Measurements from ENCODE around the gene DECR2.

The DECR2 gene

DNA sequence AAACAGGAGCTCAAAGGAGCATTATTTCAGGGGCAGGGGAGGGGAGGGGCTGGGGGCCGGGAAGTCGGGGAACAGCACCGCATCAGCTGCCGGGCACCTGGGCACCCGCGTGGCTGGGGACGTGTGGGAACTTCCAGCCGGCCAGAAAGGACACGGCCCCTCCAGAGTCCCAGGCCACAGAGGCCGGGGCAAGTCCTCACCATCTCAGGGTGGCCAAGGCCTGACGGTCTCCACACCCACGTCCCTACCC, 21.0 kb upstream of the DECR2 start:
- Histone ChIP-seq H3K79me2 (ENCODE audit: control insufficient read depth, low read length) (peaks cover 40% of the 10 kb centered on the region), H3K4me3 (ENCODE audit: low read length) (peak overlapping the region; percentile 91), H3F3A (ENCODE audit: control insufficient read depth, insufficient read depth) (peaks cover 22% of the 10 kb centered on the region), H3K27me3 (ENCODE audit: control insufficient read depth, low read length) (no peaks in the 10 kb centered on the region), H3K27ac (ENCODE audit: low read depth, low read length) (no peak overlapping the region), H3K4me2 (ENCODE audit: low read length) (peak overlapping the region; percentile 94), H3K9me2 (replicated peaks; ENCODE audit: control insufficient read depth, low read length) (no peaks in the 10 kb centered on the region), H3K4me1 (ENCODE audit: control insufficient read depth, low read length) (peaks cover 23% of the 10 kb centered on the region), H3K36me3 (ENCODE audit: control insufficient read depth, low read length) (peaks cover 17% of the 10 kb centered on the region), H4K20me1 (ENCODE audit: control insufficient read depth, insufficient read depth, low read depth, low read length) (peaks cover 5% of the 10 kb centered on the region; the same call in 1 of the 2 replicates), H3K9me3 (ENCODE audit: control insufficient read depth, insufficient read depth, low read length) (no peaks in the 10 kb centered on the region)
- TF ChIP-seq, protein P1, sequence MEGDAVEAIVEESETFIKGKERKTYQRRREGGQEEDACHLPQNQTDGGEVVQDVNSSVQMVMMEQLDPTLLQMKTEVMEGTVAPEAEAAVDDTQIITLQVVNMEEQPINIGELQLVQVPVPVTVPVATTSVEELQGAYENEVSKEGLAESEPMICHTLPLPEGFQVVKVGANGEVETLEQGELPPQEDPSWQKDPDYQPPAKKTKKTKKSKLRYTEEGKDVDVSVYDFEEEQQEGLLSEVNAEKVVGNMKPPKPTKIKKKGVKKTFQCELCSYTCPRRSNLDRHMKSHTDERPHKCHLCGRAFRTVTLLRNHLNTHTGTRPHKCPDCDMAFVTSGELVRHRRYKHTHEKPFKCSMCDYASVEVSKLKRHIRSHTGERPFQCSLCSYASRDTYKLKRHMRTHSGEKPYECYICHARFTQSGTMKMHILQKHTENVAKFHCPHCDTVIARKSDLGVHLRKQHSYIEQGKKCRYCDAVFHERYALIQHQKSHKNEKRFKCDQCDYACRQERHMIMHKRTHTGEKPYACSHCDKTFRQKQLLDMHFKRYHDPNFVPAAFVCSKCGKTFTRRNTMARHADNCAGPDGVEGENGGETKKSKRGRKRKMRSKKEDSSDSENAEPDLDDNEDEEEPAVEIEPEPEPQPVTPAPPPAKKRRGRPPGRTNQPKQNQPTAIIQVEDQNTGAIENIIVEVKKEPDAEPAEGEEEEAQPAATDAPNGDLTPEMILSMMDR (IDR thresholded peaks at IDR 0.05; ENCODE audit: low read depth, low read length, poor library complexity, severe bottlenecking), result no peak
- no peak for TF ChIP-seq EZH2phosphoT487 (IDR thresholded peaks at IDR 0.05; ENCODE audit: borderline replicate concordance, low read length)

DNA sequence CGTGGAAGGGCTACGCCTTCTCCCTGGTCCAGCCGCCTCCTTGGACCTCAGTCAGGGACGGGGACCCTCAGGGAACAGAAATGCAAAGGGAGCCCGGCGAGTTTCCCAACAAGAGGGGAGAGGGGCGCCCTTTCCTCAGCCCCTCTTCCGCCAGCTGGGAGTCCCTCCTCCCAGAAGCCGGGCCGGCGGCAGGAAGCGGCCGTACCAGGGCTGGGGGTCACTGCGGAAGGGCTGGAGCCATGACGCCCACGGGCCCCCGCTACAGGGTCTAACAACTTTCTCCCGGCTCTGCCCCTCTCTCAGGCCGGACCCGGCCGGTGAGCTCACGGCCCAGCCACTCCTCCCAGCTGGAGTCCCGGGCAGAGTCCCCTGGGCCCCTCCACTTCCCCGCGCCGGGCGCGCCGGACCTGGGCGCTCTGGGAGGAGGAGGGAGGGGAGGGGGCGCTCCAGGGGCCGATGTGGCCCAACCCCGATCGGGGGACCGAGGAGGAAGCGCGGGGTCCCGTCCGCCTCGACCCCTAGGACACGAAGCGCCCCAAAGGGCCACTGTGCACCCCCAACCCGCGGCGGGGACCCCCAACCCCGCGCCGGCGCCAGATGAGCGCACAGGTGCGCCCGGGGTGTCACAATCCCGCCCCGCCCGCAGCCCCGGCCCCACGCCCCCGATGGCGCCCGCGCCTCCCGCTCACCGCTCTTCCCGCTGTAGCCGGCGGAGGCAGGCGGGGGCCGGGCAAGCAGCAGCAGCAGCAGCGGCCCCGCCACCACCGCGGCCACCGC, 20.5 kb upstream of the DECR2 start:
- H3K9me3 ChIP-seq (ENCODE audit: control insufficient read depth, insufficient read depth, low read length), result no peaks in the 10 kb centered on the region
- peaks cover 20% of the 10 kb centered on the region for H3K36me3 ChIP-seq (ENCODE audit: control insufficient read depth, low read length)
- peaks cover 27% of the 10 kb centered on the region for H3F3A ChIP-seq (ENCODE audit: control insufficient read depth, insufficient read depth)
- H4K20me1 ChIP-seq (ENCODE audit: control insufficient read depth, insufficient read depth, low read depth, low read length), result peaks cover 5% of the 10 kb centered on the region; the same call in 1 of the 2 replicates
- peaks cover 40% of the 10 kb centered on the region for H3K79me2 ChIP-seq (ENCODE audit: control insufficient read depth, low read length)
- H3K27me3 ChIP-seq (ENCODE audit: control insufficient read depth, low read length), result no peaks in the 10 kb centered on the region
- peak overlapping the region; percentile 94 for H3K4me2 ChIP-seq (ENCODE audit: low read length)
- peak overlapping the region; percentile 21; the same call in 1 of the 2 replicates for H3K27ac ChIP-seq (ENCODE audit: low read depth, low read length)
- peaks cover 25% of the 10 kb centered on the region for H3K4me1 ChIP-seq (ENCODE audit: control insufficient read depth, low read length)
- peak overlapping the region; percentile 91 for H3K4me3 ChIP-seq (ENCODE audit: low read length)
- no peak for TF ChIP-seq EZH2phosphoT487 (IDR thresholded peaks at IDR 0.05; ENCODE audit: borderline replicate concordance, low read length)
- TF ChIP-seq, protein P1 (IDR thresholded peaks at IDR 0.05; ENCODE audit: low read depth, low read length, poor library complexity, severe bottlenecking), result no peak
- no peaks in the 10 kb centered on the region for H3K9me2 ChIP-seq (replicated peaks; ENCODE audit: control insufficient read depth, low read length)

DNA sequence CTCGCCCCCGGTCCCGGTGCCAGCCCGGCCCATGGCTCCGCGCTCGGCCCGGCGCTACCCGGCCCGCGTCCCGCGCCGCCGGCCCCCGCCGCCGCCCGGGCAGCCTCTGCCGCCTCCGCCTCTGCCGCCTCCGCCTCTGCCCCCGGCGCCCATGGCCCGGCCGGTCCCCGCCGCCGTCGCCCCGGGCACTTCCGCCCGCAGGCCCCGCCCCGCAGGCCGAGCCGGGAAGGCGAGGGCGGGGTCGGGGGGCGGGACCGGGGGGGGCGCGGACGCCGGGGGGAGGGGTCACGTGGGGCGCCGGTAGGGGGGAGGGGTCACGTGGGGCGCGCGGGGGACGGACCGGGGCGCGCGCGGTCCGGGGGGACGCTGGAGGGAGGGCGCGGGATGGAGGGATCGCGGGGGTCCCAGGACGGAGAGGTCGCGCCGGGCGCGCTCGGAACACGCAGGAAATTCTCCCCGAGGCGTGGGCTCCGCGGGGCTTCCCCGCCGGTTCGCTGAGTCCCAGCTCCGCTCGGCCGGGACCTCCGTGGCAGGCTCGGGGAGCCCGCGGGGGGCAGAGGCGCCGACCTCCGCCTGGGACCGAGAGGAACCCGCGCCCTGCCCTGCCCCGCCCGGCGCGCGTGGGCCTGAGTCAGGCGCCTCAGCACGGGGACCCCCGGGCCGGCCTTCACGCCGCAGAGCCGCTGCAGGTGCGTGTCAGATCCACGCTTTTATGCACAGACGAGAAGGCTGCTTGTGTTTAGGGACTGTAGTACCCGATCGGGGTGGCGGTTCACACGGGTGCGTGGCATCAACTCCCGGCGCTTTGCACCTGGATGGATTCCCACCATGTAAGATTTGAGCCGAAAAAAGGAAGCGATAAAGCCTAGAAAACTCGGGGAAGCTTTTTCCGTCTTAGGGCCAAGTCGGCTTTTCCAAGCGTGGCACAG, 19.6 kb upstream of the DECR2 start, which contains the start of gene PGAP6:
Gene PGAP6, minus strand, starts transcription at position 190 of the 929 bp plus-strand sequence. Its CDS starts 157 bp downstream, at position 33.
- H3K27ac ChIP-seq (ENCODE audit: low read depth, low read length), result peak within 1 kb of the TSS; percentile 93

More for the DNA sequence above, 19.6 kb upstream of the DECR2 start, which contains the start of gene PGAP6:
- H3K79me2 ChIP-seq (ENCODE audit: control insufficient read depth, low read length), result peaks cover 40% of the 10 kb centered on the region
- H3K4me2 ChIP-seq (ENCODE audit: low read length), result peak within 1 kb of the TSS; percentile 94
- H3K4me3 ChIP-seq (ENCODE audit: low read length), result peak within 1 kb of the TSS; percentile 91
- peaks cover 5% of the 10 kb centered on the region; the same call in 1 of the 2 replicates for H4K20me1 ChIP-seq (ENCODE audit: control insufficient read depth, insufficient read depth, low read depth, low read length)
- peaks cover 31% of the 10 kb centered on the region for H3F3A ChIP-seq (ENCODE audit: control insufficient read depth, insufficient read depth)
- TF ChIP-seq, protein P1 (IDR thresholded peaks at IDR 0.05; ENCODE audit: low read depth, low read length, poor library complexity, severe bottlenecking), result no peak
- TF ChIP-seq EZH2phosphoT487 (IDR thresholded peaks at IDR 0.05; ENCODE audit: borderline replicate concordance, low read length), result no peak
- peaks cover 26% of the 10 kb centered on the region for H3K4me1 ChIP-seq (ENCODE audit: control insufficient read depth, low read length)
- no peaks in the 10 kb centered on the region for H3K9me3 ChIP-seq (ENCODE audit: control insufficient read depth, insufficient read depth, low read length)
- no peaks in the 10 kb centered on the region for H3K9me2 ChIP-seq (replicated peaks; ENCODE audit: control insufficient read depth, low read length)
- peaks cover 15% of the 10 kb centered on the region for H3K36me3 ChIP-seq (ENCODE audit: control insufficient read depth, low read length)
- no peaks in the 10 kb centered on the region for H3K27me3 ChIP-seq (ENCODE audit: control insufficient read depth, low read length)
